GM23338 (cell line): ENCODE measurements around the gene RIC1.
"Not testable (repeated sequence)": the region's sequence is repeated elsewhere in the genome, so short reads cannot be mapped to it uniquely, and the experiment has no call there.

Experiments
- CREB1 ChIP-seq: fragments of 250-450 bp; sonication (Bioruptor Pico); IDR thresholded peaks from 2 replicates; pipeline ENCODE4 v1.5.0; 2020; ENCODE audit warnings: low read depth, mild to moderate bottlenecking, moderate library complexity
- CTCF ChIP-seq, 2 experiments: fragments of 200-600 bp in 1 of 2; sonication (generic) in 1 of 2; conservative IDR thresholded peaks; 2 replicates each; pipeline versions ENCODE4 v1.5.1 to v1.6.1; 2016 to 2017; ENCODE audit warnings: antibody characterized with exemption in 2 of 2, low read depth in 2 of 2, mild to moderate bottlenecking in 2 of 2, moderate library complexity in 1 of 2
- EZH2 ChIP-seq: fragments of 200-600 bp; sonication (generic); IDR thresholded peaks from one replicate; pipeline ENCODE4 v1.8.0; 2017; ENCODE audit warnings: antibody characterized with exemption, mild to moderate bottlenecking, low read depth; ENCODE audit not compliant: unreplicated experiment
- EZH2phosphoT487 ChIP-seq: fragments of 200-600 bp; sonication (generic); IDR thresholded peaks from one replicate; pipeline ENCODE4 v1.8.1; 2018; ENCODE audit warnings: antibody characterized with exemption; ENCODE audit not compliant: unreplicated experiment
- JUNB ChIP-seq: IDR thresholded peaks from one replicate; pipeline ENCODE4 v1.6.1; 2016; ENCODE audit warnings: antibody characterized with exemption; ENCODE audit not compliant: unreplicated experiment
- NANOG ChIP-seq: IDR thresholded peaks from 2 replicates; pipeline ENCODE4 v1.6.1; 2016; ENCODE audit warnings: antibody characterized with exemption, borderline replicate concordance
- POLR2AphosphoS5 ChIP-seq: IDR thresholded peaks from 2 replicates; pipeline ENCODE4 v1.6.1; 2016; ENCODE audit warnings: antibody characterized with exemption, low read depth
- REST ChIP-seq: IDR thresholded peaks from one replicate; pipeline ENCODE4 v1.6.1; 2018; ENCODE audit warnings: antibody characterized with exemption; ENCODE audit not compliant: unreplicated experiment
- ZNF331 ChIP-seq: fragments of 250-450 bp; sonication (Bioruptor Pico); IDR thresholded peaks from 2 replicates; pipeline ENCODE4 v1.5.0; 2020; ENCODE audit warnings: low read depth, mild to moderate bottlenecking, moderate library complexity

GRCh38 chr9:5779705-5780218 lies 150.9 kb downstream of the RIC1 start:
- not testable (repeated sequence) for TF ChIP-seq ZNF331 (CRISPR knock-in tag); CREB1 (CRISPR knock-in tag); CTCF (conservative IDR thresholded peaks at IDR 0.05; ENCODE audit: low read depth in 2 of 2); EZH2; EZH2phosphoT487; POLR2AphosphoS5; NANOG; REST; JUNB
